HG03378 (cell line): ENCODE measurements around the gene LMNTD1.
"Not testable (repeated sequence)": the region's sequence is repeated elsewhere in the genome, so short reads cannot be mapped to it uniquely, and the experiment has no call there.

Experiments
- ATAC-seq: cut with Tn5 transposase; IDR thresholded peaks from one replicate; pipeline ENCODE4 v1.9.1; 2021; ENCODE audit warnings: mild to moderate bottlenecking, moderate library complexity; ENCODE audit not compliant: unreplicated experiment

The LMNTD1 gene

GRCh38 chr12:25433581-25434325 lies 119.3 kb downstream of the LMNTD1 start:
- no peak for ATAC-seq

GRCh38 chr12:25433024-25433423 lies 120.1 kb downstream of the LMNTD1 start:
- ATAC-seq: no peak

DNA sequence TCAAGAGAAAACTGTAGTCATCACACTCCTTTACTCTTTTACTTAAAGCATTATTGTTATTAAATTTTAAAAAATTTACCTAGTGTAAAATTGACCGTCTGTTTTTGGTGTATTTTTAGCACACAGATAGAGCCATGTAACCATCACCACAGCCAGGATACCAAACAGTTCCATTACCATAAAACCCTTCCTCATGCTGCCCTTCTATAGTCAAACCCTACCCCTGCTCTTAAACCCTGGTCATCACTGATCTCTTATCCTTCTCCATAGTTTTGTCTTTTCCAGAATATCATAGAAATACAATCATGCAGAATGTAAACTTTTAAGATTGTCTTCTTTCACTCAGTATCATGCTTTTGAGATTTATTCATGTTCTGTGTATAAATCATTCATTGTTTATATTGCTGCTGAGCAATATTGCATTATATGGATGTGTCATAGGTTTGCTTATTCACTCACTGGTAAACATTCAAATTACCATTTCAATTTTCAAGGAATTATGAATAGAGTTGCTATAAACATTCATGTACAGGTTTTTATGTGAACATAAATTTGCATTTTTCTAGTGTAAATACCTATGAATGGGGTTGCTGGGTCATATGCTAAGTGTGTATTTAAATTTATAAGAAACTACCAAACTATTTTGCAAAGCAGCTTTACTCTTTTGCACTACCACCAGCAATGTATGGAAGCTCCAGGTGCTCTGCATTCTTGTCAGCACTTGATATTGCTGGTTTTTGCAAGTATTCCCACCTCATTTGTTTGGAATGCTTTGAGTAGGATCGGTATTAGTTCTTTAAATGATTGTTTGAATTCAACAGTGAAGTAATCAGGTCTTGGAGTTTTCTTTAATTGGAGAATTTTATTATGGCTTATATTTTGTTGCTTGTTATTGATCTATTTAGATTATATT lies 125.5 kb downstream of the LMNTD1 start:
- ATAC-seq: no peak

DNA sequence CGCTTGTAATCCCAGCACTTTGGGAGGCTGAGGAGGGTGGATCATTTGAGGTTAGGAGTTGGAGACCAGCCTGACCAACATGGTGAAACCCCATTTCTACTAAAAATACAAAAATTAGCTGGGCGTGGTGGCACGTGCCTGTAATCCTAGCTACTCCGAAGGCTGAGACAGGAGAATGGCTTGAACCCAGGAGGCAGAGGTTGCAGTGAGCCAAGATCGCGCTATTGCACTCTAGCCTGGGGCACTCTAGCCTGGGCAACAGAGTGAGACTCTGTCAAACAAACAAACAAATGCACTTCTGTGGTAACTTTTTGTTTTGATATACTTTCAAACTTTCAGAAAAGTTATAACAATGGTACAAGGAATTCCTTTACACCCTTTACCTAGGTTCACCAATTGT lies 126.3 kb downstream of the LMNTD1 start:
- not testable (repeated sequence) for ATAC-seq
